H9 (cell line): ENCODE results near the gene CREB3L2. TPM values are rescaled to one million over a fixed set of nuclear protein-coding genes. Genes with fewer than 3 reads are reported as not detected.
A peak's percentile ranks its signal among the peaks of the same experiment; 100 is the strongest.

Source experiments
- DNase-seq: peaks from one replicate; pipeline ENCODE4 v3.0.0-alpha.2; 2017
- H2AFZ ChIP-seq: one replicate; pipeline ENCODE4 v1.6.1; 2013; ENCODE audit warnings: mild to moderate bottlenecking, low read length, control low read depth, moderate library complexity
- H2AK5ac ChIP-seq: 2 replicates; pipeline ENCODE4 v1.6.1; 2013; ENCODE audit warnings: low read length, control low read depth, mixed read lengths; ENCODE audit not compliant: insufficient read length
- H2BK120ac ChIP-seq: one replicate; pipeline ENCODE4 v1.6.1; 2013; ENCODE audit warnings: low read depth, mild to moderate bottlenecking, low read length, control low read depth, inconsistent platforms; ENCODE audit not compliant: poor library complexity, severe bottlenecking
- H2BK12ac ChIP-seq: 2 replicates; pipeline ENCODE4 v1.6.1; 2013; ENCODE audit warnings: low read length, control low read depth, mixed read lengths, low read depth; ENCODE audit not compliant: insufficient read length
- H2BK15ac ChIP-seq: 2 replicates; pipeline ENCODE4 v1.6.1; 2013; ENCODE audit warnings: low read depth, low read length, control low read depth
- H2BK20ac ChIP-seq: one replicate; pipeline ENCODE4 v1.6.1; 2013; ENCODE audit warnings: low read depth, mild to moderate bottlenecking, low read length, control low read depth, inconsistent platforms; ENCODE audit not compliant: poor library complexity, severe bottlenecking
- H2BK5ac ChIP-seq: 2 replicates; pipeline ENCODE4 v1.6.1; 2013; ENCODE audit warnings: low read length, control low read depth, mixed read lengths; ENCODE audit not compliant: insufficient read length
- H3K14ac ChIP-seq: 2 replicates; pipeline ENCODE4 v1.6.1; 2013; ENCODE audit warnings: low read length, control low read depth; ENCODE audit not compliant: insufficient read depth
- H3K18ac ChIP-seq: 2 replicates; pipeline ENCODE4 v1.6.1; 2013; ENCODE audit warnings: low read depth, mild to moderate bottlenecking, mixed read lengths, low read length, control low read depth; ENCODE audit not compliant: insufficient read length
- H3K23ac ChIP-seq: 2 replicates; pipeline ENCODE4 v1.6.1; 2013; ENCODE audit warnings: low read length, control low read depth, mixed read lengths, low read depth; ENCODE audit not compliant: insufficient read length
- H3K23me2 ChIP-seq: 2 replicates; pipeline ENCODE4 v1.6.1; 2013; ENCODE audit warnings: low read depth, mild to moderate bottlenecking, mixed read lengths, low read length, control low read depth; ENCODE audit not compliant: insufficient read length, poor library complexity, severe bottlenecking
- H3K27ac ChIP-seq: 2 replicates; pipeline ENCODE4 v1.5.1; 2013; ENCODE audit warnings: low read length, control low read depth, mixed read lengths, low read depth; ENCODE audit not compliant: insufficient read length
- H3K27me3 ChIP-seq: 2 replicates; pipeline ENCODE4 v1.6.1; 2013; ENCODE audit warnings: low read length, control low read depth, inconsistent platforms; ENCODE audit not compliant: insufficient read depth
- H3K4ac ChIP-seq: 2 replicates; pipeline ENCODE4 v1.6.1; 2013; ENCODE audit warnings: low read depth, mild to moderate bottlenecking, control low read depth, inconsistent platforms, low read length, moderate library complexity
- H3K4me1 ChIP-seq: 2 replicates; pipeline ENCODE4 v1.6.1; 2013; ENCODE audit warnings: low read length, control low read depth, inconsistent platforms; ENCODE audit not compliant: insufficient read depth
- H3K4me2 ChIP-seq: 2 replicates; pipeline ENCODE4 v1.6.1; 2013; ENCODE audit warnings: low read length, control low read depth, mixed read lengths; ENCODE audit not compliant: insufficient read length, insufficient read depth
- H3K56ac ChIP-seq: 2 replicates; pipeline ENCODE4 v1.6.1; 2013; ENCODE audit warnings: low read depth, mild to moderate bottlenecking, mixed read lengths, low read length, control low read depth; ENCODE audit not compliant: insufficient read length
- H3K79me1 ChIP-seq: 2 replicates; pipeline ENCODE4 v1.6.1; 2013; ENCODE audit warnings: low read depth, mild to moderate bottlenecking, moderate library complexity, low read length, control low read depth, inconsistent platforms; ENCODE audit not compliant: insufficient read depth, poor library complexity, severe bottlenecking
- H3K79me2 ChIP-seq: 2 replicates; pipeline ENCODE4 v1.6.1; 2013; ENCODE audit warnings: low read length, control low read depth, inconsistent platforms; ENCODE audit not compliant: insufficient read depth
- H3K9ac ChIP-seq: 2 replicates; pipeline ENCODE4 v1.6.1; 2013; ENCODE audit warnings: low read length, control low read depth, mixed read lengths; ENCODE audit not compliant: insufficient read length; ENCODE audit errors: extremely low read depth
- H3K9me3 ChIP-seq: one replicate; pipeline ENCODE4 v1.6.1; 2013; ENCODE audit warnings: low read depth, low read length, inconsistent platforms; ENCODE audit not compliant: control insufficient read depth
- H3T11ph ChIP-seq: one replicate; pipeline ENCODE4 v1.6.1; 2013; ENCODE audit warnings: mild to moderate bottlenecking, low read length, control low read depth, inconsistent platforms
- H4K20me1 ChIP-seq: one replicate; pipeline ENCODE4 v1.6.1; 2013; ENCODE audit not compliant: control insufficient read depth, insufficient read length, insufficient read depth
- H4K5ac ChIP-seq: 2 replicates; pipeline ENCODE4 v1.6.1; 2013; ENCODE audit warnings: low read depth, mild to moderate bottlenecking, mixed read lengths, low read length, control low read depth; ENCODE audit not compliant: insufficient read length
- H4K8ac ChIP-seq: replicated peaks from 2 replicates; pipeline ENCODE4 v1.6.1; 2013; ENCODE audit warnings: low read length, control low read depth, mixed read lengths, low read depth; ENCODE audit not compliant: insufficient read length
- H4K91ac ChIP-seq: 2 replicates; pipeline ENCODE4 v1.6.1; 2013; ENCODE audit warnings: low read depth, mild to moderate bottlenecking, moderate library complexity, mixed read lengths, low read length, control low read depth; ENCODE audit not compliant: insufficient read length
- H3K27ac Mint-ChIP-seq, 3 experiments: 2 replicates in 2 of 3; 3 replicates in 1 of 3; pipeline ENCODE4 v1.8.0; 2020 to 2021; ENCODE audit warnings: mixed read lengths in 3 of 3, mild to moderate bottlenecking in 1 of 3, moderate library complexity in 1 of 3
- H3K27me3 Mint-ChIP-seq: 2 replicates; pipeline ENCODE4 v1.8.0; 2021; ENCODE audit warnings: low read depth, mild to moderate bottlenecking, moderate library complexity, mixed read lengths
- H3K36me3 Mint-ChIP-seq, 3 experiments: 2 replicates in 2 of 3; 3 replicates in 1 of 3; pipeline ENCODE4 v1.8.0; 2020 to 2021; ENCODE audit warnings: low read depth in 3 of 3, mixed read lengths in 3 of 3; ENCODE audit not compliant: insufficient read depth in 1 of 3
- H3K4me1 Mint-ChIP-seq, 2 experiments: 2 replicates each; pipeline ENCODE4 v1.8.0; 2020; ENCODE audit warnings: mixed read lengths in 2 of 2
- H3K4me3 Mint-ChIP-seq, 2 experiments: 2 replicates in 1 of 2; 3 replicates in 1 of 2; pipeline ENCODE4 v1.8.0; 2020 to 2021; ENCODE audit warnings: mild to moderate bottlenecking in 2 of 2, mixed read lengths in 2 of 2, moderate library complexity in 1 of 2
- H3K9me3 Mint-ChIP-seq, 2 experiments: 2 replicates in 1 of 2; 3 replicates in 1 of 2; pipeline ENCODE4 v1.8.0; 2020; ENCODE audit warnings: mild to moderate bottlenecking in 2 of 2, mixed read lengths in 2 of 2, moderate library complexity in 1 of 2
- CTCF ChIP-seq: fragments of 200-600 bp; sonication (generic); conservative IDR thresholded peaks from 3 replicates; pipeline ENCODE4 v1.8.0; 2021; ENCODE audit warnings: antibody characterized with exemption, mild to moderate bottlenecking
- WGBS: extraction: QIAGEN DNeasy Blood & Tissue Kit; methylation state at CpG from one replicate; pipeline ENCODE4 v1.1.7; 2013; ENCODE audit warnings: missing lambda C conversion rate, low lambda C conversion rate, mixed read lengths; ENCODE audit not compliant: insufficient read length; ENCODE audit errors: extremely low coverage; 5-methylcytosine and 5-hydroxymethylcytosine counted together
- total RNA-seq: library from RNA; stranded (reverse); gene quantifications from 2 replicates; pipeline ENCODE4 v1.2.1, GENCODE V29; 2021

Gene CREB3L2
- total RNA-seq, 1 experiment from 2014 or later: 60.7 TPM

- peak within 1 kb of the TSS; percentile 71 for H3K4me2 ChIP-seq
- H4K5ac ChIP-seq: no peak within 1 kb of the TSS
- Mint-ChIP-seq H3K27me3 (peaks cover 63% of the 10 kb centered on the region), H3K4me3 (peak within 1 kb of the TSS; percentile 61 to 81), H3K9me3 (no peaks in the 10 kb centered on the region), H3K36me3 (no peaks in the 10 kb centered on the region; a peak in 1 of 7 replicates), H3K27ac (no peak within 1 kb of the TSS), H3K4me1 (peaks cover 16 to 27% of the 10 kb centered on the region in 2 experiments)
- H4K20me1 ChIP-seq: no peaks in the 10 kb centered on the region
- H3K14ac ChIP-seq: no peak within 1 kb of the TSS
- H2BK15ac ChIP-seq: no peak within 1 kb of the TSS
- no peak within 1 kb of the TSS for H3K56ac ChIP-seq
- no peak within 1 kb of the TSS for H3K27ac ChIP-seq
- no CpG with 5 or more reads among the region's 66 CpGs for WGBS
- TF ChIP-seq CTCF: no peak
- no peak within 1 kb of the TSS for H2BK20ac ChIP-seq
- H3T11ph ChIP-seq: no peak within 1 kb of the TSS
- H3K18ac ChIP-seq: no peak within 1 kb of the TSS
- H4K8ac ChIP-seq: no peak within 1 kb of the TSS
- no peak within 1 kb of the TSS for H2BK120ac ChIP-seq
- H2BK12ac ChIP-seq: no peak within 1 kb of the TSS
- peaks cover 10% of the 10 kb centered on the region for H3K23me2 ChIP-seq
- H3K23ac ChIP-seq: no peak within 1 kb of the TSS
- H4K91ac ChIP-seq: no peak within 1 kb of the TSS
- no peaks in the 10 kb centered on the region for H3K9me3 ChIP-seq
- H3K27me3 ChIP-seq: peaks cover 29% of the 10 kb centered on the region
- H3K4ac ChIP-seq: no peak within 1 kb of the TSS
- no peak within 1 kb of the TSS for H2BK5ac ChIP-seq
- H2AK5ac ChIP-seq: no peak within 1 kb of the TSS
- H3K4me1 ChIP-seq: 0 out of 2 replicates have a peak, but pooled peaks cover 3% of the 10 kb centered on the region
- H3K79me2 ChIP-seq: no peaks in the 10 kb centered on the region
- no peak within 1 kb of the TSS for H3K9ac ChIP-seq
- peak; percentile 51 for DNase-seq
- H3K79me1 ChIP-seq: no peaks in the 10 kb centered on the region
- no peak within 1 kb of the TSS for H2AFZ ChIP-seq
Observed at GRCh38 chr7:137846827-137847567, 154.9 kb downstream of the CREB3L2 start, which contains the start of gene DGKI. DGKI (minus strand) TSS chr7:137846974.
